HepG2 (cell line): ENCODE results near the gene NPBWR2. TPM values are rescaled to one million over a fixed set of nuclear protein-coding genes. Genes with fewer than 3 reads are reported as not detected.

Experiments
- AKAP8 ChIP-seq: sonication (generic); formaldehyde crosslinking; IDR thresholded peaks from 2 replicates; pipeline ENCODE4 v1.5.1; 2020; ENCODE audit warnings: mild to moderate bottlenecking, missing genetic modification reagents
- ARNT2 ChIP-seq: sonication (generic); formaldehyde crosslinking; IDR thresholded peaks from 2 replicates; pipeline ENCODE4 v1.8.0; 2022; ENCODE audit warnings: mild to moderate bottlenecking, low read depth, missing genetic modification reagents, moderate library complexity
- EZH2 ChIP-seq: conservative IDR thresholded peaks from 2 replicates; pipeline ENCODE4 v1.6.1; 2012; ENCODE audit warnings: mild to moderate bottlenecking, low read depth, low read length, moderate library complexity
- KDM3A ChIP-seq: IDR thresholded peaks from 2 replicates; pipeline ENCODE4 v1.6.1; 2018; ENCODE audit warnings: low read depth, missing compliant biosample characterization
- MED1 ChIP-seq: sonication (generic); formaldehyde crosslinking; IDR thresholded peaks from 2 replicates; pipeline ENCODE4 v1.4.0; 2020; ENCODE audit warnings: missing genetic modification reagents
- PAWR ChIP-seq: sonication (generic); formaldehyde crosslinking; IDR thresholded peaks from 2 replicates; pipeline ENCODE4 v1.4.0; 2020; ENCODE audit warnings: missing genetic modification reagents, mild to moderate bottlenecking, borderline replicate concordance
- SIN3B ChIP-seq: fragments of 150-350 bp; IDR thresholded peaks from 2 replicates; pipeline ENCODE4 v1.6.1; 2014; ENCODE audit warnings: low read length
- ZFP37 ChIP-seq: sonication (generic); formaldehyde crosslinking; IDR thresholded peaks from 2 replicates; pipeline ENCODE4 v1.4.0; 2020; ENCODE audit warnings: missing genetic modification reagents, borderline replicate concordance
- ZKSCAN8 ChIP-seq: IDR thresholded peaks from 2 replicates; pipeline ENCODE4 v1.6.1; 2016; ENCODE audit warnings: borderline replicate concordance, missing genetic modification reagents, missing compliant biosample characterization
- ZNF629 ChIP-seq: sonication (generic); formaldehyde crosslinking; conservative IDR thresholded peaks from 2 replicates; pipeline ENCODE4 v1.5.0; 2020; ENCODE audit warnings: missing genetic modification reagents
- ZNF674 ChIP-seq: sonication (generic); formaldehyde crosslinking; IDR thresholded peaks from 2 replicates; pipeline ENCODE4 v1.5.0; 2020; ENCODE audit warnings: low read depth, mild to moderate bottlenecking, missing genetic modification reagents
- ZNF768 ChIP-seq: sonication (generic); formaldehyde crosslinking; IDR thresholded peaks from 2 replicates; pipeline ENCODE4 v1.4.0; 2020; ENCODE audit warnings: missing genetic modification reagents
- ZNF83 ChIP-seq: sonication (generic); formaldehyde crosslinking; IDR thresholded peaks from 2 replicates; pipeline ENCODE4 v1.4.0; 2020; ENCODE audit warnings: missing genetic modification reagents, mild to moderate bottlenecking, borderline replicate concordance
- polyA plus RNA-seq, 8 experiments: library from polyadenylated mRNA; depleted of rRNA in 3 of 8; stranded (reverse) in 7 of 8; unstranded in 1 of 8; fragments of >200 nt; fragmentation: Illumina TruSeq in 4 of 8; extraction: Trizol in 4 of 8; gene quantifications; 2 replicates each; pipeline versions ENCODE4 v1.2.1 to v1.2.3, GENCODE V29; 2011 to 2016; ENCODE audit warnings: low read depth in 4 of 8, missing spikeins in 1 of 8, mixed read lengths in 1 of 8; ENCODE audit not compliant: insufficient read depth in 1 of 8
- total RNA-seq, 5 experiments: library from RNA; depleted of rRNA; stranded (reverse); fragments of >200 nt; fragmentation: Illumina TruSeq; extraction: Trizol; gene quantifications; 2 replicates each; pipeline ENCODE4 v1.2.3, GENCODE V29; 2016; ENCODE audit warnings: low read depth in 1 of 5
- TF ChIP-seq, protein P1 (sequence below): sonication (generic); formaldehyde crosslinking; IDR thresholded peaks from 2 replicates; pipeline ENCODE4 v1.5.0; 2020; ENCODE audit warnings: mild to moderate bottlenecking, missing genetic modification reagents
- TF ChIP-seq, protein P2 (sequence below): sonication (generic); formaldehyde crosslinking; IDR thresholded peaks from 2 replicates; pipeline ENCODE4 v1.4.0; 2020; ENCODE audit warnings: missing genetic modification reagents, borderline replicate concordance
- TF ChIP-seq, protein P3 (sequence below), 2 experiments: sonication (generic) in 1 of 2; formaldehyde crosslinking in 1 of 2; IDR thresholded peaks; 2 replicates each; pipeline versions ENCODE4 v1.4.0 to v1.6.1; 2018 to 2020; ENCODE audit warnings: missing genetic modification reagents in 2 of 2, borderline replicate concordance in 1 of 2, low read depth in 1 of 2, mild to moderate bottlenecking in 1 of 2, missing biosample characterization in 1 of 2
- TF ChIP-seq, protein P4 (sequence below), 2 experiments: sonication (generic) in 1 of 2; formaldehyde crosslinking in 1 of 2; IDR thresholded peaks; 2 replicates each; pipeline versions ENCODE4 v1.5.1 to v1.6.1; 2011 to 2020; ENCODE audit warnings: borderline replicate concordance in 1 of 2, low read depth in 1 of 2, low read length in 1 of 2, mild to moderate bottlenecking in 1 of 2, missing genetic modification reagents in 1 of 2, moderate library complexity in 1 of 2

NPBWR2 gene
- total and polyA plus RNA-seq, 2 of the 13 experiments (the other 11 are each of a cell fraction or from before 2014, with no cell fraction given): not detected

DNA sequence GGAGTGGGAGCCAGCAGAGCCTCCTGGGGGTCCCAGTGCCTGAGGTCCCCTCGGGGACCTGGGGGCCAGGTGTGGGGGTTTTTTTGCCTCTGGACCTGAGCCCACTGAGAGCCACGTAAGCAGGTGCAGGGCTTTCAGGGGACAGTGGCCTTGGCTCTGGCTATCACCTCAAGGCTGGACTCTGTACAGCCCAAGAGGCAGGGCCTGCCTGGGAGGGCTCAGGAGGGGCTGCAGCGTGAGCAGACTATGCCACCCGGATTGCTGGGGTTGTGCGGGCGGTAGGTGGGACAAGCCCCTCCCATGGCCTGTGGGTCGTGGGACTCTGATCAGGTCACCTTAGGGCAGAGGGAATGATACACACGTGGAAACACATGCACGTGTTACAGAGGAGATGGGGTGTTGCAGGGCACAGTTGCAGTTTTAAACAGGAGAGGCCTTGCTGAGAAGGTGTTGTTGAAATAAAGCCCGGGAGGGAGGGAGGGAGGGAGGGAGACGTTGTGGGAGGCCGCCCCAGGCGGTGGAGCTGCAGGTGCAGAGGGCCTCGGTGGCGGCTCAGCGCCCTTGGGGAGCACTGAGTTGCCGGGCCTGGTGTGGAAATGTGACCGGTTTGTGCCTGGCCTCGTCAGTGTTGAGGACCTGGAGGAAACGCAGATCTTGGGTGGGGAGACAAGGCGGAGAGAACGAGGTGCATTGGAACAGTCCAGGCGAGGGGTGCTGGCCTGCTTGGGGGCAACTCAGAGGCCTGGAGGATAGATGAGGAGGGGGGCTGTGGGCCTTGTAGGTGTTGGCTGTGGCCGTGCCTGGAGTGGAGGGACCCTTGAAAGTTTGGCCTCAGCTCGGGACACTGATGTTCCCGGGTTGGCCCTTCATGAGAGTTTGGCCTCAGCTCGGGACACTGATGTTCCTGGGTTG lies 42.0 kb downstream of the NPBWR2 start (continued):
- TF ChIP-seq, protein P1, sequence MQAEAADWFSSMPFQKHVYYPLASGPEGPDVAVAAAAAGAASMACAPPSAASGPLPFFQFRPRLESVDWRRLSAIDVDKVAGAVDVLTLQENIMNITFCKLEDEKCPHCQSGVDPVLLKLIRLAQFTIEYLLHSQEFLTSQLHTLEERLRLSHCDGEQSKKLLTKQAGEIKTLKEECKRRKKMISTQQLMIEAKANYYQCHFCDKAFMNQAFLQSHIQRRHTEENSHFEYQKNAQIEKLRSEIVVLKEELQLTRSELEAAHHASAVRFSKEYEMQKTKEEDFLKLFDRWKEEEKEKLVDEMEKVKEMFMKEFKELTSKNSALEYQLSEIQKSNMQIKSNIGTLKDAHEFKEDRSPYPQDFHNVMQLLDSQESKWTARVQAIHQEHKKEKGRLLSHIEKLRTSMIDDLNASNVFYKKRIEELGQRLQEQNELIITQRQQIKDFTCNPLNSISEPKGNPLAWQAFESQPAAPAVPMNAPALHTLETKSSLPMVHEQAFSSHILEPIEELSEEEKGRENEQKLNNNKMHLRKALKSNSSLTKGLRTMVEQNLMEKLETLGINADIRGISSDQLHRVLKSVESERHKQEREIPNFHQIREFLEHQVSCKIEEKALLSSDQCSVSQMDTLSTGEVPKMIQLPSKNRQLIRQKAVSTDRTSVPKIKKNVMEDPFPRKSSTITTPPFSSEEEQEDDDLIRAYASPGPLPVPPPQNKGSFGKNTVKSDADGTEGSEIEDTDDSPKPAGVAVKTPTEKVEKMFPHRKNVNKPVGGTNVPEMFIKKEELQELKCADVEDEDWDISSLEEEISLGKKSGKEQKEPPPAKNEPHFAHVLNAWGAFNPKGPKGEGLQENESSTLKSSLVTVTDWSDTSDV (CRISPR knock-in tag): peak; percentile 40
- TF ChIP-seq, protein P2, sequence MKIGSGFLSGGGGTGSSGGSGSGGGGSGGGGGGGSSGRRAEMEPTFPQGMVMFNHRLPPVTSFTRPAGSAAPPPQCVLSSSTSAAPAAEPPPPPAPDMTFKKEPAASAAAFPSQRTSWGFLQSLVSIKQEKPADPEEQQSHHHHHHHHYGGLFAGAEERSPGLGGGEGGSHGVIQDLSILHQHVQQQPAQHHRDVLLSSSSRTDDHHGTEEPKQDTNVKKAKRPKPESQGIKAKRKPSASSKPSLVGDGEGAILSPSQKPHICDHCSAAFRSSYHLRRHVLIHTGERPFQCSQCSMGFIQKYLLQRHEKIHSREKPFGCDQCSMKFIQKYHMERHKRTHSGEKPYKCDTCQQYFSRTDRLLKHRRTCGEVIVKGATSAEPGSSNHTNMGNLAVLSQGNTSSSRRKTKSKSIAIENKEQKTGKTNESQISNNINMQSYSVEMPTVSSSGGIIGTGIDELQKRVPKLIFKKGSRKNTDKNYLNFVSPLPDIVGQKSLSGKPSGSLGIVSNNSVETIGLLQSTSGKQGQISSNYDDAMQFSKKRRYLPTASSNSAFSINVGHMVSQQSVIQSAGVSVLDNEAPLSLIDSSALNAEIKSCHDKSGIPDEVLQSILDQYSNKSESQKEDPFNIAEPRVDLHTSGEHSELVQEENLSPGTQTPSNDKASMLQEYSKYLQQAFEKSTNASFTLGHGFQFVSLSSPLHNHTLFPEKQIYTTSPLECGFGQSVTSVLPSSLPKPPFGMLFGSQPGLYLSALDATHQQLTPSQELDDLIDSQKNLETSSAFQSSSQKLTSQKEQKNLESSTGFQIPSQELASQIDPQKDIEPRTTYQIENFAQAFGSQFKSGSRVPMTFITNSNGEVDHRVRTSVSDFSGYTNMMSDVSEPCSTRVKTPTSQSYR (CRISPR knock-in tag): no peak
- no peak for TF ChIP-seq KDM3A (CRISPR knock-in tag)
- peak; percentile 99 for TF ChIP-seq AKAP8 (CRISPR knock-in tag)
- TF ChIP-seq, protein P3, sequence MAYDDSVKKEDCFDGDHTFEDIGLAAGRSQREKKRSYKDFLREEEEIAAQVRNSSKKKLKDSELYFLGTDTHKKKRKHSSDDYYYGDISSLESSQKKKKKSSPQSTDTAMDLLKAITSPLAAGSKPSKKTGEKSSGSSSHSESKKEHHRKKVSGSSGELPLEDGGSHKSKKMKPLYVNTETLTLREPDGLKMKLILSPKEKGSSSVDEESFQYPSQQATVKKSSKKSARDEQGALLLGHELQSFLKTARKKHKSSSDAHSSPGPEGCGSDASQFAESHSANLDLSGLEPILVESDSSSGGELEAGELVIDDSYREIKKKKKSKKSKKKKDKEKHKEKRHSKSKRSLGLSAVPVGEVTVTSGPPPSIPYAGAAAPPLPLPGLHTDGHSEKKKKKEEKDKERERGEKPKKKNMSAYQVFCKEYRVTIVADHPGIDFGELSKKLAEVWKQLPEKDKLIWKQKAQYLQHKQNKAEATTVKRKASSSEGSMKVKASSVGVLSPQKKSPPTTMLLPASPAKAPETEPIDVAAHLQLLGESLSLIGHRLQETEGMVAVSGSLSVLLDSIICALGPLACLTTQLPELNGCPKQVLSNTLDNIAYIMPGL (CRISPR knock-in tag; IDR thresholded peaks at IDR 0.05; ENCODE audit: borderline replicate concordance in 1 of 2, low read depth in 1 of 2): peak; percentile 40 to 57; a peak in 1 of 4 replicates
- no peak for TF ChIP-seq ZKSCAN8 (CRISPR knock-in tag)
- TF ChIP-seq ZNF83 (CRISPR knock-in tag): no peak
- peak; percentile 68 for TF ChIP-seq MED1 (CRISPR knock-in tag)
- TF ChIP-seq, protein P4, sequence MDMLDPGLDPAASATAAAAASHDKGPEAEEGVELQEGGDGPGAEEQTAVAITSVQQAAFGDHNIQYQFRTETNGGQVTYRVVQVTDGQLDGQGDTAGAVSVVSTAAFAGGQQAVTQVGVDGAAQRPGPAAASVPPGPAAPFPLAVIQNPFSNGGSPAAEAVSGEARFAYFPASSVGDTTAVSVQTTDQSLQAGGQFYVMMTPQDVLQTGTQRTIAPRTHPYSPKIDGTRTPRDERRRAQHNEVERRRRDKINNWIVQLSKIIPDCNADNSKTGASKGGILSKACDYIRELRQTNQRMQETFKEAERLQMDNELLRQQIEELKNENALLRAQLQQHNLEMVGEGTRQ (IDR thresholded peaks at IDR 0.05; ENCODE audit: low read depth, low read length): no peak
- TF ChIP-seq, protein P4 (CRISPR knock-in tag; IDR thresholded peaks at IDR 0.05; ENCODE audit: borderline replicate concordance): no peak
- TF ChIP-seq ARNT2 (CRISPR knock-in tag): 0 out of 2 replicates have a peak, but pooled peaks have one; percentile 40
- peak; percentile 35; the same call in 1 of the 2 replicates for TF ChIP-seq ZNF674 (CRISPR knock-in tag)
- TF ChIP-seq ZNF768 (CRISPR knock-in tag): peak; percentile 34; the same call in 1 of the 2 replicates
- TF ChIP-seq EZH2: no peak
- TF ChIP-seq ZFP37 (CRISPR knock-in tag): peak; percentile 70; the same call in 1 of the 2 replicates
- TF ChIP-seq PAWR (CRISPR knock-in tag): 0 out of 2 replicates have a peak, but pooled peaks have one; percentile 54
- no peak for TF ChIP-seq SIN3B
- TF ChIP-seq ZNF629 (CRISPR knock-in tag): no peak; the same call in 1 of the 2 replicates
